HCT116 (cell line): Measurements from ENCODE around the gene THYN1. TPM values are rescaled to one million over a fixed set of nuclear protein-coding genes. Genes with fewer than 3 reads are reported as not detected.

Source experiments
- ATAC-seq: fragments of 200-7000 bp; cut with Tn5 transposase; 2 replicates; pipeline ENCODE4 v1.9.1; 2020; ENCODE audit warnings: mild to moderate bottlenecking, moderate library complexity
- BruUV-seq: library from RNA; stranded (reverse); fragments of 400-500 nt; replicated peaks from 2 replicates; lab custom pipeline; 2021; lab: Mats Ljungman, UMichigan
- CTCF ChIA-PET: fragments of 300-600 bp; sonication (Branson Sonifier 250); formaldehyde crosslinking; loops from one replicate; lab custom pipeline; 2021; ENCODE audit warnings: antibody characterized with exemption; lab: Charles Lee
- POLR2A ChIA-PET: fragments of 300-600, 350-600 bp; sonication (Branson Sonifier 250); formaldehyde crosslinking; loops from one replicate; lab custom pipeline; 2021; ENCODE audit warnings: antibody characterized with exemption; lab: Charles Lee
- RAD21 ChIA-PET, 2 experiments: fragments of 300-600 bp; sonication (Branson Sonifier 250); formaldehyde crosslinking; loops; one replicate each; lab custom pipeline; 2023; ENCODE audit warnings: low total read pairs in 2 of 2; ENCODE audit not compliant: uncharacterized antibody in 2 of 2, unreplicated experiment in 2 of 2, low non-redundant PET in 1 of 2; lab: Charles Lee
- DNase-seq: peaks from one replicate; pipeline ENCODE4 v3.0.0-alpha.2; 2010; ENCODE audit warnings: low read depth, low spot score
- H2AFZ ChIP-seq: fragments of 200-600 bp; shearing (Covaris generic), sonication (generic); 2 replicates; pipeline ENCODE4 v1.6.1; 2017; ENCODE audit warnings: low read depth, mixed run types, mixed read lengths, antibody characterized with exemption, low read length; ENCODE audit not compliant: poor library complexity, severe bottlenecking
- H3K27ac ChIP-seq: 2 replicates; pipeline ENCODE4 v1.5.1; 2012; ENCODE audit warnings: low read depth, low read length
- H3K27me3 ChIP-seq: fragments of 200-600 bp; sonication (generic); 2 replicates; pipeline ENCODE4 v1.6.1; 2016; ENCODE audit warnings: mixed run types, low read length, mixed read lengths; ENCODE audit not compliant: insufficient read depth
- H3K36me3 ChIP-seq, 2 experiments: fragments of 200-500 bp in 1 of 2; fragments of 200-600 bp in 1 of 2; sonication (Bioruptor generic) in 1 of 2; sonication (generic) in 1 of 2; 2 replicates each; pipeline versions ENCODE4 v1.5.1 to v1.6.1; 2014 to 2016; ENCODE audit warnings: low read length in 2 of 2, inconsistent platforms in 1 of 2, mixed read lengths in 1 of 2, mixed run types in 1 of 2; ENCODE audit not compliant: insufficient read depth in 2 of 2, control insufficient read depth in 1 of 2
- H3K4me1 ChIP-seq, 2 experiments: fragments of 200-600 bp in 1 of 2; sonication (generic) in 1 of 2; 2 replicates each; pipeline versions ENCODE4 v1.5.1 to v1.6.1; 2012 to 2017; ENCODE audit warnings: low read length in 2 of 2, inconsistent platforms in 1 of 2, mild to moderate bottlenecking in 1 of 2, mixed read lengths in 1 of 2, mixed run types in 1 of 2, moderate library complexity in 1 of 2; ENCODE audit not compliant: insufficient read depth in 2 of 2, control insufficient read depth in 1 of 2
- H3K4me2 ChIP-seq: fragments of 200-600 bp; sonication (generic); 2 replicates; pipeline ENCODE4 v1.6.1; 2017; ENCODE audit warnings: mixed run types, low read length, mixed read lengths
- H3K4me3 ChIP-seq, 2 experiments: fragments of 200-600 bp in 1 of 2; sonication (generic) in 1 of 2; replicated peaks in 1 of 2; 2 replicates each; pipeline ENCODE4 v1.5.1; 2011 to 2016; ENCODE audit warnings: low read length in 2 of 2, control low read depth in 1 of 2, low read depth in 1 of 2, mild to moderate bottlenecking in 1 of 2, mixed read lengths in 1 of 2, mixed run types in 1 of 2
- H3K79me2 ChIP-seq: fragments of 200-600 bp; sonication (generic); 2 replicates; pipeline ENCODE4 v1.6.1; 2017; ENCODE audit warnings: mild to moderate bottlenecking, mixed run types, low read length, moderate library complexity, mixed read lengths; ENCODE audit not compliant: insufficient read depth
- H3K9ac ChIP-seq: fragments of 200-600 bp; sonication (generic); 2 replicates; pipeline ENCODE4 v1.6.1; 2016; ENCODE audit warnings: low read length, mixed read lengths
- H3K9me2 ChIP-seq: fragments of 200-600 bp; sonication (generic), shearing (Covaris generic); 2 replicates; pipeline ENCODE4 v1.6.1; 2017; ENCODE audit warnings: mixed run types, mild to moderate bottlenecking, moderate library complexity; ENCODE audit not compliant: insufficient read depth
- H3K9me3 ChIP-seq, 2 experiments: fragments of 200-500 bp in 1 of 2; fragments of 200-600 bp in 1 of 2; sonication (Bioruptor generic) in 1 of 2; sonication (generic) in 1 of 2; 2 replicates each; pipeline ENCODE4 v1.6.1; 2014 to 2017; ENCODE audit warnings: low read length in 2 of 2, mixed read lengths in 2 of 2, inconsistent platforms in 1 of 2, low read depth in 1 of 2, mild to moderate bottlenecking in 1 of 2, mixed run types in 1 of 2, moderate library complexity in 1 of 2; ENCODE audit not compliant: control insufficient read depth in 1 of 2, insufficient read depth in 1 of 2
- H4K20me1 ChIP-seq: fragments of 200-600 bp; sonication (generic), shearing (Covaris generic); 2 replicates; pipeline ENCODE4 v1.6.1; 2017; ENCODE audit warnings: mixed run types, mild to moderate bottlenecking, moderate library complexity; ENCODE audit not compliant: insufficient read depth
- CBX3 ChIP-seq: IDR thresholded peaks from 2 replicates; pipeline ENCODE4 v1.6.1; 2012; ENCODE audit warnings: low read depth
- CEBPB ChIP-seq: IDR thresholded peaks from 2 replicates; pipeline ENCODE4 v1.6.1; 2012; ENCODE audit warnings: low read depth
- EGR1 ChIP-seq: IDR thresholded peaks from 2 replicates; pipeline ENCODE4 v1.6.1; 2012; ENCODE audit warnings: low read depth
- ELF1 ChIP-seq: IDR thresholded peaks from 2 replicates; pipeline ENCODE4 v1.6.1; 2012; ENCODE audit warnings: low read depth, borderline replicate concordance
- EZH2 ChIP-seq: fragments of 200-600 bp; sonication (generic); IDR thresholded peaks from 2 replicates; pipeline ENCODE4 v1.6.1; 2017; ENCODE audit warnings: antibody characterized with exemption, mixed run types
- EZH2phosphoT487 ChIP-seq: fragments of 200-600 bp; IDR thresholded peaks from 2 replicates; pipeline ENCODE4 v1.6.1; 2018; ENCODE audit warnings: antibody characterized with exemption, borderline replicate concordance
- FOSL1 ChIP-seq: IDR thresholded peaks from 2 replicates; pipeline ENCODE4 v1.6.1; 2012; ENCODE audit warnings: low read depth
- JUND ChIP-seq: IDR thresholded peaks from 2 replicates; pipeline ENCODE4 v1.6.1; 2012
- SP1 ChIP-seq: IDR thresholded peaks from 2 replicates; pipeline ENCODE4 v1.6.1; 2012; ENCODE audit warnings: low read depth
- TCF7L2 ChIP-seq: IDR thresholded peaks from 2 replicates; pipeline ENCODE4 v1.7.0; 2011; ENCODE audit warnings: borderline replicate concordance, inconsistent platforms; ENCODE audit not compliant: insufficient read depth, insufficient read length; ENCODE audit errors: extremely low read depth
- YY1 ChIP-seq: IDR thresholded peaks from 2 replicates; pipeline ENCODE4 v1.6.1; 2011; ENCODE audit warnings: low read length, low read depth, moderate library complexity, mild to moderate bottlenecking; ENCODE audit not compliant: insufficient replicate concordance; ENCODE audit errors: extremely low read depth
- intact Hi-C: fragments of 100-400 bp; cut with micrococcal nuclease; formaldehyde crosslinking; loops from 2 replicates; pipeline ENCODE4 v1.10.0; 2022
- total RNA-seq: library from RNA; stranded (reverse); gene quantifications from one replicate; pipeline ENCODE4 v1.2.1, GENCODE V29; 2021; ENCODE audit not compliant: unreplicated experiment
- TF ChIP-seq, protein P1 (sequence below), 3 experiments: fragments of 200-600 bp in 1 of 3; sonication (generic) in 1 of 3; IDR thresholded peaks in 2 of 3; conservative IDR thresholded peaks in 1 of 3; 2 replicates each; pipeline ENCODE4 v1.5.1; 2012 to 2017; ENCODE audit warnings: low read depth in 2 of 3, low read length in 2 of 3, antibody characterized with exemption in 1 of 3, borderline replicate concordance in 1 of 3, control low read depth in 1 of 3, mild to moderate bottlenecking in 1 of 3, mixed read lengths in 1 of 3, mixed run types in 1 of 3, moderate library complexity in 1 of 3; ENCODE audit not compliant: insufficient read depth in 1 of 3
- TF ChIP-seq, protein P2 (sequence below): IDR thresholded peaks from 2 replicates; pipeline ENCODE4 v1.6.1; 2011; ENCODE audit warnings: mild to moderate bottlenecking, low read length, moderate library complexity; ENCODE audit not compliant: insufficient replicate concordance; ENCODE audit errors: extremely low read depth
- TF ChIP-seq, protein P3 (sequence below): IDR thresholded peaks from 2 replicates; pipeline ENCODE4 v1.6.1; 2012
- TF ChIP-seq, protein P4 (sequence below): IDR thresholded peaks from 2 replicates; pipeline ENCODE4 v1.6.1; 2012

Gene THYN1
- total RNA-seq, 1 experiment from 2014 or later: 32.2 TPM

DNA sequence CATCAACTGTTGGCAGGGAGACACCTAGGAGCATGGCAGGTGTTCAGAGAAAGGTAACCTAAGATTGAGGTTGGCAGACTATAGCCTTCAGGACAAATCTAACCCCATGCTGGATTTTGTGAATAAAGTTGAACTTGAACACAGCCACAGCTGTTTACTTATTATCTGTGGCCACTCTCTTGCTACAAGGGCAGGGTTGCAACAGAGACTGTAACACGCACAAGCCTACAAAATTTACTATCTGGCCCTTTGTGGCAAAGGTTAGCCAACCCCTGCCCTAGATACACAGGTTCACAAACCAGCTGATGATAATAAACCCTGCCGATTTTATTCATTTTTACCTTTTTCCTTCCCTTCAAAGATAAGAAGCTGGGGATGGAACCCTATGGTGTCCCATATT lies 2.5 kb downstream of the THYN1 start:
- POLR2A ChIA-PET: no interaction called here

DNA sequence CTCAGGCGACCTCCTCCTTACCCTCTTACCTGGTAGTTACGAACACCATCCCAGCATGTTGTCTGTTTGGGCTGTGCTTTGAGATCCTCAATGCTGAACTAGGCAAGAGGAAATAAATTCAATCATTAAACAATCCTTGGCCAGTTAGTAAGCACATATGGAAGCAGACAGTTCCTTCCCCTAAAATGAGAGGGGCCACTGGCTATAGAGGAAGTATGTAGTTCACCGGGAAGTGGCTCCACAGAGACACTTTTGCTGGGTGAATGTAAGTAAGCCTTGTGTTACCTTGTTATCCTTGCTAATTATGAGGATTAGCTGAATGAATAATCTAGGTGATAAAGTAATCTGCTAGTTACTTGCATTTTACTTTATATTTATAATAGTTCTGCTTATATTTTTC lies 2.9 kb downstream of the THYN1 start:
- H3K27ac ChIP-seq: no peak overlapping the region
- no peaks in the 10 kb centered on the region for H4K20me1 ChIP-seq
- ChIA-PET POLR2A (no interaction called here), RAD21 (no interaction called here), CTCF (no interaction called here)
- intact Hi-C loops: loop anchor here (10.0 kb wide), 2 partner anchors 325 kb away; no protein-coding TSS in a partner anchor
- H2AFZ ChIP-seq: no peak overlapping the region
- peaks cover 2 to 9% of the 10 kb centered on the region in 2 experiments; a peak in 2 of 4 replicates for H3K4me1 ChIP-seq
- no peaks in the 10 kb centered on the region for H3K9me2 ChIP-seq
- H3K36me3 ChIP-seq: peaks cover 10 to 11% of the 10 kb centered on the region in 2 experiments; a peak in 3 of 4 replicates
- H3K9me3 ChIP-seq: no peaks in the 10 kb centered on the region
- no TSS peak for BruUV-seq
- H3K27me3 ChIP-seq: no peaks in the 10 kb centered on the region
- H3K4me3 ChIP-seq: no peak overlapping the region
- DNase-seq (no peak), ATAC-seq (no peak)
- no peak overlapping the region for H3K9ac ChIP-seq
- peaks cover 18% of the 10 kb centered on the region for H3K79me2 ChIP-seq
- no peak overlapping the region for H3K4me2 ChIP-seq
- TF ChIP-seq, protein P1, sequence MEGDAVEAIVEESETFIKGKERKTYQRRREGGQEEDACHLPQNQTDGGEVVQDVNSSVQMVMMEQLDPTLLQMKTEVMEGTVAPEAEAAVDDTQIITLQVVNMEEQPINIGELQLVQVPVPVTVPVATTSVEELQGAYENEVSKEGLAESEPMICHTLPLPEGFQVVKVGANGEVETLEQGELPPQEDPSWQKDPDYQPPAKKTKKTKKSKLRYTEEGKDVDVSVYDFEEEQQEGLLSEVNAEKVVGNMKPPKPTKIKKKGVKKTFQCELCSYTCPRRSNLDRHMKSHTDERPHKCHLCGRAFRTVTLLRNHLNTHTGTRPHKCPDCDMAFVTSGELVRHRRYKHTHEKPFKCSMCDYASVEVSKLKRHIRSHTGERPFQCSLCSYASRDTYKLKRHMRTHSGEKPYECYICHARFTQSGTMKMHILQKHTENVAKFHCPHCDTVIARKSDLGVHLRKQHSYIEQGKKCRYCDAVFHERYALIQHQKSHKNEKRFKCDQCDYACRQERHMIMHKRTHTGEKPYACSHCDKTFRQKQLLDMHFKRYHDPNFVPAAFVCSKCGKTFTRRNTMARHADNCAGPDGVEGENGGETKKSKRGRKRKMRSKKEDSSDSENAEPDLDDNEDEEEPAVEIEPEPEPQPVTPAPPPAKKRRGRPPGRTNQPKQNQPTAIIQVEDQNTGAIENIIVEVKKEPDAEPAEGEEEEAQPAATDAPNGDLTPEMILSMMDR (IDR thresholded peaks at IDR 0.05 in 2 of 3, conservative IDR thresholded peaks at IDR 0.05 in 1 of 3; ENCODE audit: borderline replicate concordance in 1 of 3, insufficient read depth in 1 of 3, low read depth in 2 of 3, low read length in 2 of 3): no peak
- TF ChIP-seq EGR1 (no peak), EZH2phosphoT487 (no peak), EZH2 (no peak), FOSL1 (no peak), JUND (no peak), ELF1 (no peak), TCF7L2 (no peak), CBX3 (no peak)
- TF ChIP-seq, protein P2, sequence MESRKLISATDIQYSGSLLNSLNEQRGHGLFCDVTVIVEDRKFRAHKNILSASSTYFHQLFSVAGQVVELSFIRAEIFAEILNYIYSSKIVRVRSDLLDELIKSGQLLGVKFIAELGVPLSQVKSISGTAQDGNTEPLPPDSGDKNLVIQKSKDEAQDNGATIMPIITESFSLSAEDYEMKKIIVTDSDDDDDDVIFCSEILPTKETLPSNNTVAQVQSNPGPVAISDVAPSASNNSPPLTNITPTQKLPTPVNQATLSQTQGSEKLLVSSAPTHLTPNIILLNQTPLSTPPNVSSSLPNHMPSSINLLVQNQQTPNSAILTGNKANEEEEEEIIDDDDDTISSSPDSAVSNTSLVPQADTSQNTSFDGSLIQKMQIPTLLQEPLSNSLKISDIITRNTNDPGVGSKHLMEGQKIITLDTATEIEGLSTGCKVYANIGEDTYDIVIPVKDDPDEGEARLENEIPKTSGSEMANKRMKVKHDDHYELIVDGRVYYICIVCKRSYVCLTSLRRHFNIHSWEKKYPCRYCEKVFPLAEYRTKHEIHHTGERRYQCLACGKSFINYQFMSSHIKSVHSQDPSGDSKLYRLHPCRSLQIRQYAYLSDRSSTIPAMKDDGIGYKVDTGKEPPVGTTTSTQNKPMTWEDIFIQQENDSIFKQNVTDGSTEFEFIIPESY: no peak
- TF ChIP-seq, protein P3, sequence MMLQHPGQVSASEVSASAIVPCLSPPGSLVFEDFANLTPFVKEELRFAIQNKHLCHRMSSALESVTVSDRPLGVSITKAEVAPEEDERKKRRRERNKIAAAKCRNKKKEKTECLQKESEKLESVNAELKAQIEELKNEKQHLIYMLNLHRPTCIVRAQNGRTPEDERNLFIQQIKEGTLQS: no peak
- TF ChIP-seq, protein P4, sequence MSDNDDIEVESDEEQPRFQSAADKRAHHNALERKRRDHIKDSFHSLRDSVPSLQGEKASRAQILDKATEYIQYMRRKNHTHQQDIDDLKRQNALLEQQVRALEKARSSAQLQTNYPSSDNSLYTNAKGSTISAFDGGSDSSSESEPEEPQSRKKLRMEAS: no peak

More for the DNA sequence above, 2.5 kb downstream of the THYN1 start:
- RAD21 ChIA-PET: no interaction called here
- Histone ChIP-seq H3K27ac (no peak overlapping the region), H3K4me2 (no peak overlapping the region), H3K36me3 (peaks cover 9 to 10% of the 10 kb centered on the region in 2 experiments; a peak in 3 of 4 replicates), H3K79me2 (peaks cover 23% of the 10 kb centered on the region), H3K9me3 (no peaks in the 10 kb centered on the region), H3K4me3 (no peak overlapping the region), H3K9me2 (no peaks in the 10 kb centered on the region), H3K9ac (no peak overlapping the region), H2AFZ (no peak overlapping the region), H3K4me1 (peaks cover 2 to 9% of the 10 kb centered on the region in 2 experiments; a peak in 2 of 4 replicates), H3K27me3 (no peaks in the 10 kb centered on the region), H4K20me1 (no peaks in the 10 kb centered on the region)
- TF ChIP-seq SP1 (no peak), YY1 (no peak), CEBPB (no peak)
- TF ChIP-seq, protein P4: no peak
- CTCF ChIA-PET: interaction anchor here (1.1 kb wide), 1 partner anchor 12 kb away, joined by 3 read pairs; no protein-coding TSS in a partner anchor
- no TSS peak for BruUV-seq
- DNase-seq: no peak
- ATAC-seq: no peak
- intact Hi-C loops: loop anchor here (10.0 kb wide), 2 partner anchors 324 to 326 kb away; no protein-coding TSS in a partner anchor
